Left forelimb (tissue), 1 donor: ENCODE measurements around the gene TBC1D22A.
"Not testable (repeated sequence)": the region's sequence is repeated elsewhere in the genome, so short reads cannot be mapped to it uniquely, and the experiment has no call there.

Source experiments
- DNase-seq: peaks from one replicate; pipeline ENCODE4 v3.0.0-alpha.2; 2018; ENCODE audit warnings: low spot score

TBC1D22A gene

GRCh38 chr22:46762238-46763050 lies at the start of gene TBC1D22A:
Gene TBC1D22A, plus strand, starts transcription at chr22:46762650. Its CDS starts 137 bp downstream, at chr22:46762787.
- peak; percentile 95 for DNase-seq

- no peak for DNase-seq
Observed at GRCh38 chr22:46714550-46714949, 47.9 kb upstream of the TBC1D22A start.

- DNase-seq, result no peak
Observed at GRCh38 chr22:46719921-46720320, 42.5 kb upstream of the TBC1D22A start.

GRCh38 chr22:46721501-46722085 lies 40.9 kb upstream of the TBC1D22A start:
- no peak for DNase-seq

- no peak for DNase-seq
Observed at GRCh38 chr22:46723882-46724281, 38.6 kb upstream of the TBC1D22A start.

GRCh38 chr22:46725096-46725495 lies 37.4 kb upstream of the TBC1D22A start:
- DNase-seq, result no peak

- DNase-seq, result peak; percentile 63
Observed at GRCh38 chr22:46726066-46726985, 36.1 kb upstream of the TBC1D22A start.

- DNase-seq, result no peak
Observed at GRCh38 chr22:46726986-46727317, 35.5 kb upstream of the TBC1D22A start.

GRCh38 chr22:46727813-46728364 lies 34.6 kb upstream of the TBC1D22A start:
- no peak for DNase-seq

- DNase-seq, result no peak
Observed at GRCh38 chr22:46728470-46728869, 34.0 kb upstream of the TBC1D22A start.

GRCh38 chr22:46730568-46731245 lies 31.7 kb upstream of the TBC1D22A start:
- no peak for DNase-seq

GRCh38 chr22:46731246-46732040 lies 31.0 kb upstream of the TBC1D22A start:
- DNase-seq, result no peak

- DNase-seq, result no peak
Observed at GRCh38 chr22:46732041-46732379, 30.4 kb upstream of the TBC1D22A start.

- DNase-seq, result no peak
Observed at GRCh38 chr22:46732513-46732912, 29.9 kb upstream of the TBC1D22A start.

- not testable (repeated sequence) for DNase-seq
Observed at GRCh38 chr22:46734213-46734722, 28.2 kb upstream of the TBC1D22A start.

- DNase-seq, result no peak
Observed at GRCh38 chr22:46734830-46735453, 27.5 kb upstream of the TBC1D22A start.

- no peak for DNase-seq
Observed at GRCh38 chr22:46735747-46736608, 26.5 kb upstream of the TBC1D22A start.

GRCh38 chr22:46736705-46737104 lies 25.7 kb upstream of the TBC1D22A start:
- DNase-seq, result no peak
